Fibroblast of pulmonary artery (primary cell): ENCODE data around the gene HDAC4.

Experiments used
- DNase-seq: peaks from one replicate; pipeline ENCODE4 v3.0.0-alpha.2; 2010; ENCODE audit warnings: low read depth
- H3K4me3 ChIP-seq: replicated peaks from 2 replicates; pipeline ENCODE4 v1.5.1; 2011; ENCODE audit warnings: low read depth, mild to moderate bottlenecking, control low read depth, low read length, moderate library complexity
- CTCF ChIP-seq: IDR thresholded peaks from 2 replicates; pipeline ENCODE4 v1.5.1; 2011; ENCODE audit warnings: mild to moderate bottlenecking, control low read depth, low read length, inconsistent platforms; ENCODE audit errors: missing control alignments

Gene HDAC4

GRCh38 chr2:239015901-239016675 lies 384.7 kb downstream of the HDAC4 start:
- H3K4me3 ChIP-seq: no peak overlapping the region
- no peak for DNase-seq
- TF ChIP-seq CTCF: no peak

DNA sequence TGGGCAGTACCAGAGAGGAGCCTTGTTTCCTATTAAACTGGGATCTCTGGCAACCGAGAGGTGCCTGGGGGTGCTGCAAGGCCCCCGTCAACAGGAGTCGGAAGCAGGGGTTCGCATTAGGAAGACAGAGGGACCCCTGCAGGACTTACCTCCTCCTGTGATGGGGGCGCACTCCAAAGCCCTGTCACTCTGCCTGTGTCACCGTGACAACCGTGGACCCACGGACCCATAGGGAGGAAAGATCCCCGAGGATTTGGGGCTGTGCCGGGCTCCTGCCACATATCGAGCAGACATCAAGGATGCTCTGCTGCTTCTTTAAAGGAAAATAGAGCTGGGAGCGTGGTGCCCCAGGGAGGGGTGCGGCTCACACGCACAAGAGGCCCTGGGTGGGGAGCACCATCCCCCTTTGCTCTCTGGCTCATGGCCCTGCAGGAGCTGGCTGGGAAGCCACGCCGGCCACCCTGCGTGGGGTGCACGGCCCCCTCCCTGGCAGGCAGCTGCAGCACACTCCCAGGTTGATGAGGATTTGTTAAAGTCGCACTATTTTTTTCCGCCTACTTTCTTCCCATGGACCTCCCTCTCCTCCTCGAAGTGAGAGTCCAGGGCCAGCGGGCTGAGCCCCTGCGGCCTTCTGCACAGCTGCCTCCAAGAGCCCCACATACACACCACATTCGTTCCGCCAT lies 385.5 kb downstream of the HDAC4 start:
- DNase-seq: no peak
- no peak overlapping the region for H3K4me3 ChIP-seq
- TF ChIP-seq CTCF: no peak

- no peak overlapping the region for H3K4me3 ChIP-seq
- no peak for TF ChIP-seq CTCF
- DNase-seq: no peak
Measured at GRCh38 chr2:239014458-239015217, 386.2 kb downstream of the HDAC4 start.

- no peak overlapping the region for H3K4me3 ChIP-seq
- no peak for TF ChIP-seq CTCF
- DNase-seq: no peak
Measured at GRCh38 chr2:239013678-239013976, 387.2 kb downstream of the HDAC4 start.

- no peak for TF ChIP-seq CTCF
- H3K4me3 ChIP-seq: no peak overlapping the region
- no peak for DNase-seq
Measured at GRCh38 chr2:239012936-239013677, 387.7 kb downstream of the HDAC4 start.

DNA sequence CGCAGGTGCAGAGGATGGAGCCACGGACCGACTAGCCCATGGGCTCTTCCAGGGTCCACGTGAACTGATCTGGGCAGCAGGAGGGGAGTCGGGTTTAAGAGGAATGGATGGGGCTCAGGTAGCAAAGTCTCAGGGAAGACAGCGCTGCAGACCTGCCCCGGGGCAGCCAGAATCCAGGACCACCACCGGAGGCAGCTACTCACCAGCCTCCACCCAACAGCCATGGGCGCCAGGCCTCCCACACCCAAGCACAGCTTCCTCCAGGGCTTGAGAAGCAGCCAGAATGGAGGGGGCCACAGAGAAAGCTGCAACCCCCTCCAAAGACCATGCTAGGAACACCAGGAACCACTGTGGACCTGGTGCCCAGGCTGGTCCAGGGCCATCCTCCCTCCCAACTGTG lies 388.6 kb downstream of the HDAC4 start:
- no peak overlapping the region for H3K4me3 ChIP-seq
- no peak for TF ChIP-seq CTCF
- DNase-seq: no peak
